Keratinocyte (primary cell): ENCODE data around the gene LMNA. TPM values are rescaled to one million over a fixed set of nuclear protein-coding genes. Genes with fewer than 3 reads are reported as not detected.

Experiments
- DNase-seq: peaks from one replicate; pipeline ENCODE4 v3.0.0-alpha.2; 2011; ENCODE audit warnings: low read depth, missing footprints, low spot score
- FAIRE-seq: peaks from 2 replicates; lab custom pipeline; 2011; peaks lifted over from hg19 to GRCh38; lab: Jason Lieb, UNC
- H2AFZ ChIP-seq: 2 replicates; pipeline ENCODE4 v1.6.0; 2012; ENCODE audit warnings: low read length, control low read depth, inconsistent platforms; ENCODE audit not compliant: control insufficient read depth
- H3K27ac ChIP-seq: 2 replicates; pipeline ENCODE4 v1.5.1; 2011; ENCODE audit warnings: low read length; ENCODE audit not compliant: control insufficient read depth, insufficient read depth
- H3K27me3 ChIP-seq: 3 replicates; pipeline ENCODE4 v1.6.0; 2011; ENCODE audit warnings: low read length; ENCODE audit not compliant: control insufficient read depth, insufficient read depth; ENCODE audit errors: extremely low read depth
- H3K36me3 ChIP-seq, 2 experiments: 2 replicates in 1 of 2; 3 replicates in 1 of 2; pipeline ENCODE4 v1.5.1; 2011; ENCODE audit warnings: low read length in 2 of 2, mild to moderate bottlenecking in 1 of 2; ENCODE audit not compliant: control insufficient read depth in 2 of 2, insufficient read depth in 2 of 2; ENCODE audit errors: extremely low read depth in 1 of 2
- H3K4me1 ChIP-seq: 3 replicates; pipeline ENCODE4 v1.5.1; 2011; ENCODE audit warnings: low read length; ENCODE audit not compliant: control insufficient read depth, insufficient read depth; ENCODE audit errors: extremely low read depth
- H3K4me2 ChIP-seq: 3 replicates; pipeline ENCODE4 v1.6.0; 2011; ENCODE audit warnings: low read depth, low read length; ENCODE audit not compliant: control insufficient read depth, insufficient read depth; ENCODE audit errors: extremely low read depth
- H3K4me3 ChIP-seq, 3 experiments: fragments of 200-600 bp in 1 of 3; sonication (generic) in 1 of 3; 2 replicates in 2 of 3; 3 replicates in 1 of 3; pipeline ENCODE4 v1.5.1; 2011 to 2016; ENCODE audit warnings: low read length in 3 of 3, mild to moderate bottlenecking in 3 of 3, control low read depth in 2 of 3, inconsistent platforms in 1 of 3, low read depth in 1 of 3, mixed read lengths in 1 of 3, mixed run types in 1 of 3, moderate library complexity in 1 of 3; ENCODE audit not compliant: control insufficient read depth in 2 of 3, insufficient read depth in 2 of 3; ENCODE audit errors: extremely low read depth in 1 of 3
- H3K79me2 ChIP-seq: 2 replicates; pipeline ENCODE4 v1.6.0; 2012; ENCODE audit warnings: low read length; ENCODE audit not compliant: control insufficient read depth, insufficient read depth
- H3K9ac ChIP-seq: 3 replicates; pipeline ENCODE4 v1.6.0; 2011; ENCODE audit warnings: low read length; ENCODE audit not compliant: control insufficient read depth, insufficient read depth; ENCODE audit errors: extremely low read depth
- H3K9me1 ChIP-seq: 3 replicates; pipeline ENCODE4 v1.6.0; 2011; ENCODE audit warnings: low read length; ENCODE audit not compliant: control insufficient read depth, insufficient read depth; ENCODE audit errors: extremely low read depth
- H3K9me3 ChIP-seq: 2 replicates; pipeline ENCODE4 v1.5.1; 2012; ENCODE audit warnings: low read depth, low read length; ENCODE audit not compliant: control insufficient read depth
- H4K20me1 ChIP-seq: 3 replicates; pipeline ENCODE4 v1.6.0; 2011; ENCODE audit warnings: low read length; ENCODE audit not compliant: control insufficient read depth, insufficient read depth; ENCODE audit errors: extremely low read depth
- CTCF ChIP-seq, 3 experiments: IDR thresholded peaks in 1 of 3; conservative IDR thresholded peaks in 1 of 3; optimal IDR thresholded peaks in 1 of 3; 2 replicates in 2 of 3; 3 replicates in 1 of 3; pipeline versions ENCODE3 to v1.5.1; 2011; ENCODE audit warnings: low read length in 3 of 3, mild to moderate bottlenecking in 3 of 3, moderate library complexity in 2 of 3, control low read depth in 1 of 3, inconsistent platforms in 1 of 3; ENCODE audit not compliant: insufficient read depth in 2 of 3; ENCODE audit errors: extremely low read depth in 1 of 3
- EZH2 ChIP-seq: IDR thresholded peaks from one replicate; pipeline ENCODE4 v1.6.1; 2012; ENCODE audit warnings: inconsistent platforms, mild to moderate bottlenecking, low read length, moderate library complexity
- dilution Hi-C: fragments of 300-500 bp; cut with MboI; formaldehyde crosslinking; loops from one replicate; pipeline ENCODE4 v1.7.0; 2020; ENCODE audit warnings: low sequenced_read_pairs; ENCODE audit not compliant: extremely low pct_ligation_motif_present
- polyA plus RNA-seq, 5 experiments: library from polyadenylated mRNA; depleted of rRNA in 3 of 5; stranded (reverse) in 3 of 5; stranded (forward) in 1 of 5; unstranded in 1 of 5; fragments of >200 nt; gene quantifications; 1 replicate in 1 of 5; 2 replicates in 3 of 5; 3 replicates in 1 of 5; pipeline versions ENCODE4 v1.2.1 to v1.2.3, GENCODE V29; 2011 to 2012; ENCODE audit warnings: missing spikeins in 2 of 5, low read depth in 1 of 5, low replicate concordance in 1 of 5

LMNA gene
- polyA plus RNA-seq, 1 donor (not counting 4 experiments of a cell fraction or from before 2014, with no cell fraction given) = 444 TPM

GRCh38 chr1:156136970-156137483 is 22.5 kb downstream of the LMNA start:
- TF ChIP-seq CTCF (optimal IDR thresholded peaks at IDR 0.05 in 1 of 3, IDR thresholded peaks at IDR 0.05 in 1 of 3, conservative IDR thresholded peaks at IDR 0.05 in 1 of 3; ENCODE audit: extremely low read depth in 1 of 3, insufficient read depth in 2 of 3, low read length in 3 of 3) (no peak), EZH2 (no peak)
- peaks cover 14% of the 10 kb centered on the region for H4K20me1 ChIP-seq
- no peak for DNase-seq
- no peaks in the 10 kb centered on the region for H3K9me3 ChIP-seq
- no peaks in the 10 kb centered on the region for H3K4me1 ChIP-seq
- no peak overlapping the region for H3K27ac ChIP-seq
- no peak overlapping the region for H3K4me2 ChIP-seq
- peaks cover 64 to 67% of the 10 kb centered on the region in 2 experiments for H3K36me3 ChIP-seq
- no peak overlapping the region for H3K9ac ChIP-seq
- H3K9me1 ChIP-seq = no peaks in the 10 kb centered on the region
- FAIRE-seq = no peak
- H3K4me3 ChIP-seq = no peak overlapping the region
- dilution Hi-C loops = no loop called here
- peaks cover 22% of the 10 kb centered on the region for H3K79me2 ChIP-seq
- no peak overlapping the region for H2AFZ ChIP-seq
- H3K27me3 ChIP-seq = no peaks in the 10 kb centered on the region

- H3K79me2 ChIP-seq = peaks cover 17% of the 10 kb centered on the region
- no peak for FAIRE-seq
These were observed 24.0 kb downstream of the LMNA start for GRCh38 chr1:156138458-156138867.

More at GRCh38 chr1:156138458-156138867, 24.0 kb downstream of the LMNA start:
- Histone ChIP-seq H3K27me3 (no peaks in the 10 kb centered on the region), H3K4me3 (no peak overlapping the region), H3K9me3 (no peaks in the 10 kb centered on the region), H3K4me2 (no peak overlapping the region), H3K4me1 (no peaks in the 10 kb centered on the region), H3K36me3 (peaks cover 60 to 61% of the 10 kb centered on the region in 2 experiments), H2AFZ (no peak overlapping the region), H3K9ac (no peak overlapping the region), H4K20me1 (peaks cover 14% of the 10 kb centered on the region), H3K27ac (no peak overlapping the region), H3K9me1 (no peaks in the 10 kb centered on the region)
- no peak for DNase-seq
- TF ChIP-seq CTCF (optimal IDR thresholded peaks at IDR 0.05 in 1 of 3, IDR thresholded peaks at IDR 0.05 in 1 of 3, conservative IDR thresholded peaks at IDR 0.05 in 1 of 3; ENCODE audit: extremely low read depth in 1 of 3, insufficient read depth in 2 of 3, low read length in 3 of 3) = no peak
- no peak for TF ChIP-seq EZH2
- dilution Hi-C loops = no loop called here
